ENCODE data around the gene DPF3.
"Not testable (repeated sequence)": the region's sequence is repeated elsewhere in the genome, so short reads cannot be mapped to it uniquely, and the experiment has no call there.

DPF3 gene

DNA sequence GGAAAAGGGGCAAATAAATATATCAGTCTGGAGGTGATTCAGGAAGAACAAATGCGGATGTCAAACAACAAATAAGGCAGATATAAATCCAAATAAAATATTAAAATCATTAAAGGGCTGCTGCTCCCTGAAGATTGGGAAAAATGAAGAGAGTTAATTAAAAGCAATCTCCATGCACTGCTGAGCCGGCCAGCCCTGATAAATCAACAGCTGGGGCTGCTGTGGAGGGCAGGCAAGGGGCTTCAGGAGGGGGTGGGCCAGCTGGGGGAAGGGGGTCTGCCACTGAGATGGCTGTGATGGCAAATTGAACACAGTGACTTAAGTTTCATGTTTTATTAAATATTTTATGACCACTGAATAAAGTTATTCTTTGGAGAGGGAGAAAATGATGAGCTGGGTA is 12.4 kb downstream of the DPF3 start:
- in situ Hi-C loops (cut with MboI; ENCODE audit: low sequenced_read_pairs), result no loop called here

DNA sequence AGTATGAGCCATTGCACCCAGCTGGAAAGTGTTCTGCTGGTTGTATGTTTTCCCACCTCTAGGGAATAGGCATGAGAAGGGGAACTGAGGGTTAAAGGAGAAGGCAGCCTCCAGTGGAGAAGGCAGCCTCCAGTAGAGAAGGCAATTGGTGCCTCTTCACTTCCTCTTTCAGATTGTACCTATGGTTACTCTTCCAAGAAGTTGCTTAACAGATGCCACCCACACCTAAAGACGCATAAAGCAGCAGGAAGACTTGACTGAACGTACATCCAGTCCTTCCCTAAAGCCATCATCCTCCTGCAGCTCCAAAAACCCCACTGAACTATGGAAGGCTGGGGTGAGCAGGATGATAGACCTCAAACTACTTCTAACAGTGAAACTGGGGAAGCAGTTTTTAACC is 13.1 kb downstream of the DPF3 start:
- in situ Hi-C loops (cut with MboI; ENCODE audit: low sequenced_read_pairs), result no loop called here

DNA sequence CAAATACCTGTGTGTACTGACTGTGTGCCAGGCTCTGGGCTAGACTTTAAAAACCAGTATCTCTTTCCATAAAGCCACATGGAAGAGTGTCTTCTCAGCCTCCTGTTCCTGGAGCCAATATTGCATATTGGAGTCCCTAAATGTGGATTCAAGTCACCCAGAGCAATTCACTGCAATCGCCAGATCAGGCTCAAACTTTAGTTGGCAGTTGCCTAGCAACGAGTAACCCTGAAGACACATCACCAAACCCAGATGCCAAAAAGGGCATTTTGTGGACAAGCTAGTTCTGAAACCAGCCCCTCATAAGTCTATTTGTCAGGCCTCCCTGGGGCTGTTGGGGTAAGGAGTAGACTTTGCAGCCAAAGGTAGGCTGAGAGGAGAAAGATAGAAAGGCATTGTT is 13.7 kb downstream of the DPF3 start:
- in situ Hi-C loops (cut with MboI; ENCODE audit: low sequenced_read_pairs), result no loop called here

DNA sequence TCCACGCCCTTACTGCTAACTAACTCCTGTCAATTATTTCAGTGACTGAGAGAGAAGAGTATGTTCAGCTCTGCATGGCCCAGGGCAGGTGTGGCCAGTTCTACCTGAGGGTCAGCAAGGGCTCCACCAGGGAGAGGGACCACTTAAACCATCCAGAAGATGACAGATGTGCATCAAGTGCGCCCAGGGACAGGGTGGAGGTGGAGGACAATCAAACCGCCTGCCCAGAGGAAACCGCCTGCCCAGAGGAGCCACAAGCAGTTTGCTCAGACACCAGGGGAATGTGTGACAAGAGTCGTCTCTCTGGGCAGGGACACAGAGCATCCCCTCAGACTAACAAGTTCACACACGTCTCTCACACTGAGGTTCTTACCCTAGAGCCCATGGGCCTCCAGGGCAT is 14.5 kb downstream of the DPF3 start:
- in situ Hi-C loops (cut with MboI; ENCODE audit: low sequenced_read_pairs), result no loop called here

DNA sequence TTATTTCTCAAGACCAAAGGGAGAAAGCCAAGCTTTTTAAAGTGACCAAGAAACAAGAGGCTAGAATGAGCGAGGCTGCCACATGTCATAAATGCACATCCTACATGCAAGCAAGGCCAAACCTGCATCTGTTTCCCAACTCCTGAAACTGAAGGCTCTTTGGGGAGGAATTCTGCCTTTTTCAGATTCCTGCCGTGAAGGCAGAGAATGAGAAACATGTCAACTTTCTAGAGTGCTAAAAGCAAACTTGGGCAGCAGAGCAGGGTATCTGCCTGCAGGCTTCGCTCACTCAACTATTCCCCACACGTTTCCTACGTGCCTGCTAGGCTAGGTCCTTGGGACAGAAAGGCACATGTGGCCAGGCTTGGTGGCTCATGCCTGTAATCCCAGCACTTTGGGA is 15.2 kb downstream of the DPF3 start:
- in situ Hi-C loops (cut with MboI; ENCODE audit: low sequenced_read_pairs), result no loop called here

DNA sequence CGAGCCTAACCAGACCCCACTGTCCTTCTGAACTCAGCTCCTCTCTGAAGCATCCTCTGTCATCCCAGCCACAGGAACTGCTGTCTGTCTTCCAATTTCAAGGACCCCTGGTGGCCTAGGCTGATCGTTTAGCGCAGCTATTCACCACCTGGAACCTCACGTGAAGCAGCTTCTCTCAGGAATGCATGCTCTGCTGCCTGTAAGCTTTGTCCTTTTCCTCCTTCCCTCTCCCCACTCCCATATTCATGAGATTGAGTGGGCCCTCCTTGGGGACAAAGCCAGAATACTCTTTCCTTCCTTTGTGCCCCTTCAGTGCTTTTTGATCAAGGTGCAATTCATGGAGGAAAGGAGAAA is 17.2 kb downstream of the DPF3 start:
- in situ Hi-C loops (cut with MboI; ENCODE audit: low sequenced_read_pairs), result no loop called here

DNA sequence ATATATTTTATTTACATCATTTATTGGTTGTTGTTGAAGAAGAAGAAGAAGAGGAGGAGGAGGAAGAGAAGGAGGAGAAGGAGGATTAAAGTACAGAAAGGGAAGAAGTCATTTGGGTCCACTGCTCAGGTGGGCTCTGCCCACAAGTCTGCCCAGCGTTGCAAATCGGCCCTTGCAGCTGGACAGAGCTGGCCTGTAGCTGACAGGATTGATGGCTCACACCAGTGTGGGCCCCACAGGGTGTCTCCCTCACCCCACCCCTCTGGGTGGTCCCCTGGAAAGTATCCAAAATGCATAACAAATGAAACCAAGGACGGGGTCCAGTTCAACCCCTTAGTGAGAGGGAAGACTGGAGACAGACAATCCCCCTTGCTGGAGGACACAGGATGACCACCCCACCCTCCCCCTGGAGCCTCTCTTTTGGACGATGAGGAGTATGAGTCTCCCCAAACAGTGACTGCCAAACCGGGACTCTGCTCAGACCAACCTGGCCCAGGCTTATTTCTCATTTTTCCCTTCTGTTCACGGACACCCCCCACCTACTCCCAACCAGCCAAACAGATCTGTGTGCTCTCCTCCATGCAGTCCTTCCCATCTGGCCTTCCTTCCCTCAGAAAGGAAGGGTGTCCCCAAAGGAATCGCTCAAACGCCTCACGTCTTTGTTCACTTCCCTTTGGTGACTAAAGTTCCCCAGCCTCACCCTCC is 17.7 kb downstream of the DPF3 start:
- in situ Hi-C loops (cut with MboI; ENCODE audit: low sequenced_read_pairs), result no loop called here

DNA sequence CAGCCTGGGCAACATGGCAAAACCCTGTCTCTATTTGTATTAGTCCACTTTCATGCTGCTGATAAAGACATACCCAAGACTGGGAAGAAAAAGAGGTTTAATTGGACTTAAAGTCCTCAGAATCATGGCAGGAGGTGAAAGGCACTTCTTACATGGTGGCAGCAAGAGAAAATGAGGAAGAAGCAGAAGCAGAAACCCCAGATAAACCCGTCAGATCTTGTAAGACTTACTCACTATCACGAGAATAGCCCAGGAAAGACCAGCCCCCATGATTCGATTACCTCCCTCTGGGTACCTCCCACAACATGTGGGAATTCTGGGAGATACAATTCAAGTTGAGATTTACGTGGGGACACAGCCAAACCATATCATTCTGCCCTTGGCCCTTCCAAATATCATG is 23.0 kb downstream of the DPF3 start:
- in situ Hi-C loops (cut with MboI; ENCODE audit: low sequenced_read_pairs), result not testable (repeated sequence)

DNA sequence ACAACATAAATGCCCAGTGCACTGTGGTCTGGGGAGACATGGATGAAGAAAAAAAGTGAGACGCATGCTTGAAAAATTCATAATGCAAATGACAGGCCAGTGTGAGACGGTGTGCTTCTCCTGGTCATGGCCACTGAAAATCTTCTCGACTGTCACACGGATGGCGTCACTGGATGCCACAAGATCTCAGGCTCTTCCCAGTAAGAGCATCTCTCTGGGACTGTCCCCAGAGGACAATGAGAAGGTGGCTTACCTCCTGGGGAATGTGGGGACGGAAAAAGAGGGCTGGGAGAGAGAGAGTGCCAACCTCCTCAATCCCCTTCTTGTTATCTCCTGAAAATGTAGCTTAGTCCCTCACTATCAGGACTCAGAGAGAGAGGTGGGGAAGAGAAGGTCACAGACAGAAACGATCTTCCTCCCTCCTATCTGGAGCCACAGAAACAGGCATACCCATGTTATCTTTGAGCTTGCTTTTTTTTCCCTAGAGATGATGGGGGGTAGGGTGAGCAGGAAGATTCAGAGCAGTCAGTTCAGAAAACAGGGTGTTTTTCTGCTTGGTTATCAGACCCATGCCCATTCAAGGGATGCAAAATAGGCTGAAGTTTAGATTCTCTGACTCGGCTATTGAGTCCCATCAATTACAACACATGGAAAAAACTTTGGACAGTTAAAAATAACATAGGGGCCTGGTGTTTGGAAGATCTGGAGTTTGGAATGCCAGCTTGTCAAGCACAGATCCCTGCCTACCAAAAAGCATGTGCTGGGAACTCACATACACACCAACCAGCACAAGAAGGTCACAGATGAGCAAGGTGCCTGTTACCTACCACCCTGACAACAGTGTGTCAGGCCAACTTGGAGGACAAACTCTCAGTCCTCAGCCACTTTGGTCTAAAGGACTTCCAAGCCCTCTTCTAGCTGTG is 24.2 kb downstream of the DPF3 start:
- in situ Hi-C loops (cut with MboI; ENCODE audit: low sequenced_read_pairs), result no loop called here

DNA sequence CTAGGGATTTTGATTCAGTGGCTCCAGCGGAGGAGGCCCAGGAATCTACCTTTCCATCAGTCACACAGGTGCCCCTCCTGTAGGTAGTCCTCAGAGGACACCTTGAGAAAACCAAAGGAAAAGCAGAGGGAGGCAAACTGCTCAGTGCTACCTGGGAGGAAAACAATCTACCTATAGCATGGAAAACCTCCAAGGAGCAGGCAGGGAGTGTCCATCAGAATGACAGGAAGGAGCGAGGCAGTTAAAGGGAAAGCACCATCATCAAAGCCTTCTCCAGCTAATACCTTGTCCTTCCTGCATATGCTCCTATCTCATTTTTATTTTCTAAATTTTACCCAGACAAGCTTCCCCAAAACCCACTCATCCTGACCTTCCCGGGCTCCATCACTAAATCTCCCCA is 25.4 kb downstream of the DPF3 start:
- in situ Hi-C loops (cut with MboI; ENCODE audit: low sequenced_read_pairs), result no loop called here

DNA sequence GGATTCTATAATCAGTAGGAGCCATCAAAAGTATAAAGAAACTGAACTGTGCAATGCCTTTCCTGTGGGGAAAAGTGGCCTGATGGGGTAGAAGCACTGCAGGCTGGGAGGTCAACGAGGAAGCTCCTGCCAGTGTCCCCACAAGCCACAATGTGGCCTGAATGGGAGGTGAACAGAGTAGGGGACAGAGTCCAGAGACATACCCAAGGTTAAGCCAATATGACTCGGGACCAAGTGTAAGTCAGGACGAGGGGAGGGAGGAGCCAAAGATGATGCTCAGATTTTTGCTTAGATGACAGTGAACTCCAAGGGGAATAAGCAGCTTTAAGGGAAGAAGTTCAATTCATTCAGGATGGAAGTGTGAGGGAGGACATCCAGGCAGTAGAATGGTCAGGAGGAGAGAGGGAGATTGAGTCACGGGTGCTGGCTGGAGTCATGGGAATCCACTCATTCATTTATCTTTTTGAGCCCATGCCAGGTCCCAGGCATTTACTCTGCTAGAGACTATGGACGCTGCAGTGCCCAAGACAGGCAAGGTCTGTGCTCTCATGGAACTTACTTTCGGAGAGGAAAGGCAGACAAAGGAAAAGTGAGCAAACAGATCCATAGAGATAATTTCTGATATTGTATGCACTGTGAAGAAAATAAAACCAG is 29.1 kb downstream of the DPF3 start:
- in situ Hi-C loops (cut with MboI; ENCODE audit: low sequenced_read_pairs), result no loop called here

DNA sequence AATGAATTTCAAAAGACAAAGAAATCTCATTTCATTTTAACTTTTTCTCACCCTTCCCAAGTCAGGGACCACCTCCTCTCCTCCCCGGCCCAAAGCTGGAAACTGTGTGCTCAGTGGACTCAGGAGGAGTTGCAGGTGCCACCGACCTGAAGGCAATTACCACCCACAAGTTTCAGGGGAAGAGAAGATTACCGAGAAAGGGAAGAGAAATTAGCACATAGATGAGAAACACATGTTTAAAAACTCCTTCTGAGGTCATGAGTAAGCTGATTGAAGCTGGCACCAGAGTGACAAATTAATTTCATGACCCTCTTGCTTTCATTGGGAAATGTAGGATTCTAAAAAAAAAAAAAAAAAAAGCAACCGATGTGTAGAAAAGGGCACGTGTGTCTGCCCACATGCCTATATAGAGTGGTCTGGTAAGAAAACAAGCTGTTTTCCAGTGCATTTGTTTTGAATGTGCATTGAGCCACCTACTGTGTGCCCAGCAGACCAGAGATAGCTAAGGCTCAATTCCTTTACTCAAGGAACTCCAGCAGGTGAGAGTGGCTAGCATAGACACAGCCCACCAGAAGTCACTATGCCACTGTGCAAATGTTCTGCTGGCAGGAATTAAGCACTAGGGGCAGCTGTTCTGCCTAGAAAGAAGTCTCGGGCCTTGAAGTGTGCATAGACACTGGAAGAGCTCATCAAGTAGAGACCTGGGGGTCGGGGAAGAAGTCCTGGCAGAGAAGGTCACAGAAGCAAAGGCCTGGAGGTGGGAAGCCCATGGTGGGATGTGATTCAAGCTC is 30.5 kb downstream of the DPF3 start:
- in situ Hi-C loops (cut with MboI; ENCODE audit: low sequenced_read_pairs), result no loop called here

DNA sequence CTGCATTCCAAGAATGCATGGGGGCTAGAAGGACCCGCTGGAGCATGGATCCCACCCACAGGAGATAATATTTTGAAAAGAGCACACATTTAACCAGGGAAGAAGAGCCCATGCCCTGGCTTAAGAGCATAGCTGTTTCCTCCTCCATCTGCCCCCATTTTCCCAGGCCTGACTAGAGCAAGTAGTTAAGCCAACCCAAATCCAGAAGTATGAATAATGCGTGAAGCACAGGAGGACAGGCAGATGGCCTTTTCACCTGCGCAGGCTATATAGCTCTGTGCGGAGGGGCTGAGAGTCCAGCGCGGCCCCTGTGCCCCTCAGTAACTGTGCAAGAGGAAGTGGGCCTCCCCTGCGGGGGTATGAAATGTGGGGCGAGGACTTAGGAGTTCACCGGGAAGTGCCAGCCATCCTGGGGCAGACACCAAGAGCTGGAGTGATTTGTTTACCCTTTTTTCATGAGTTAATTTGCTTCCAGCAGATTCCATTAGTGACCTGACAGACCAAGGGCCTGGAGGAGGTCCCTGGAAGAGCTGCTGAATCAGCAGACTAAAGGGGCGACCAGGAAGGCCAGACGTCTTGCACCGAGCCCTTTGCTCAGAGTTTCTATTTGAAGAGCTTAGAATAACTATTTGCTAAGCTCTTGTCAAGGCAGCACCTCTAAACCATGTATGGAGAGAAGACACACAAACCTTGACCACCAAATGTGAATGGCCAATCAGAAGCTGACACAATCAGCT is 37.2 kb downstream of the DPF3 start:
- in situ Hi-C loops (cut with MboI; ENCODE audit: low sequenced_read_pairs), result no loop called here

DNA sequence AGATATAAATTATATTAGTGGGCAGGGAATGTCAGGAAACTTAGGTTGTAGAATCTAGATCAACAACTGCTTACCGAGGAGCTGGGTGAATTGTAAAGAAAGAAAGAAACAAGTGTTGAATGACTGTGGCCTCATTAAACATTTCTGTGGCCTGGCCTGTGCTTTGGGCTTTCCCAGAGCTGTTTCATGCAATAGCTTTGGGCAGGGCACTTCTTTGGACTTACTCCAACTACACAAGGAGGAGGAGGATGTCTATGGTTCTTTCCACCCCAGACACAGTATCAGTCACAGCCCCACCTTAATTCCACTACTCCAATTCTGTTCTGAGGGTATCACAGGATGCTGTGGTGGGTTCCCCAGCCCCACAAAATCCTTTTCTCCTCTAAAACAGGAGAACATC is 38.0 kb downstream of the DPF3 start:
- in situ Hi-C loops (cut with MboI; ENCODE audit: low sequenced_read_pairs), result no loop called here

DNA sequence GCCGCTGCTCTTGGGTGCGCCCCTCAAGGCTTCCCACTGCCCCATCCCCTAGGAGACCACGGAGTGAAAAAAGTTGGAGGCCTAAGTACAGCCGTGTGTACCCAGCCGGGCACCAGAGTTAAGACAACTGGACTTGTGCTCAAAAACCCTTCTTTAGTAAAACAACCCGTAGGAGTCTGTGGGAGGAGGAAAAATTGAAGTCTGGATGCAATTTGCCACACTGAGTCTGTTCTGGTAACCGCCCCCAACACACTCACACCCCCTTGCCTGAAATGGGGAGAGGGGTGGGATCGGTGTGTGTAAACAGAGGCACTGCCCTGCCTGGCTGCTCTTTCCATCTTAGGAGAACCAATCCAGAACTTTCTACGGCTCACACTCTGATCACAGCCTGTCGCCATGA is 41.7 kb downstream of the DPF3 start:
- in situ Hi-C loops (cut with MboI; ENCODE audit: low sequenced_read_pairs), result no loop called here

DNA sequence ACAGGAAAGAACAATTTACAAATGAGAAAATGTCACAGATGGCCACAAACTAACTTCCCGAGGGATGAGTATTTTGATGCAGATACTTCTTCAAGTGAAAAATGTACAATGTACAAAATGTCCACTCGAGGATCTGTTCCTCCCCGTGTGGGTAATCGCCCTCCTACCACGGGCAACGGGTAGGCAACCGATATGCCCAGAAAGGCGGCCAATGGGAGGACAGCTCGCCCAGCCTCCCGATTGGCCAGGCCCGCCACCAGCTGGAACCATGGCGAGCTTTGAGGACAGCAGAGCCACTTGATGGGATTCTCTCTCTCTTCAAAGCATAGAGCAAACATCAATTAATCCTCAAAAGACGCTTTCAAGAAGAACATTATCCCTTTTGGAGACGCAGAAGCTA is 42.3 kb downstream of the DPF3 start:
- in situ Hi-C loops (cut with MboI; ENCODE audit: low sequenced_read_pairs), result no loop called here

DNA sequence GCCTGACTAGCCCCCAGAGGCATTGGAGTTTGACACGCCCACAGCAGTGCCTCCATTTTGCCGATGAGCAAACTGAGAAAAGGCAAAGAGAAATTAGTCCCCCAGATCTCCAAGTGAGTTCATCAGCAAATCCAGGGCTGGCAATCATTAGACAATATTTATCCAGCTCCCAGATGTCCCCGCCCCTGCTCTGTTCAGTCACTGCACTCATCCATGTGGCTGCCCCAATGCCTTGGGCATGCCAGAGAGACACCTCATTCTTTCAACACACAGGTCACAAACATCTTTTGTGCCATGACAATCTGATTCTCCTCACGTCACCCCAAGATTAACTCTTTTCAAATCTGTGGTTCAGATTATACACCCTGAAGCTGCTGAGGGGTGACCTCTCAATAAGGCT is 43.5 kb downstream of the DPF3 start:
- in situ Hi-C loops (cut with MboI; ENCODE audit: low sequenced_read_pairs), result no loop called here

DNA sequence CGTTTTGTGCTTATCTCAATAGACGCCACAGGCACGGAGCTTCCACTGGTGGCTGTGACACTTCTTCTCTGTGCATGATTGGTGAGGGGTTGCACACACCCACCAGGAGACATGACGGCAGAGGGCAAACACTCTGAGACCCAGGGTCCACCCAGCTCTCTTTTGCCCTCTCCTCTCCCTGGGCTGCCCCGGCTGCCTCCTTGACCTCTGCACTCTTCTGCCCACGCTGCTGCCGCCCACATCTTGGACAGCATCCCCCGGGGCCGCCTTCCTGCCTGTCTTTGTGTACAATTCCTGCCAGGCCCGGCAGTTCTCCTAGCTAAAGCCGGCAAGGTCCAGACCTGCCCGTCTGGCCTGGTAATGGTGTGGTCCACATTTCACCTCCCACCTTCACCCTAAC is 44.7 kb downstream of the DPF3 start:
- in situ Hi-C loops (cut with MboI; ENCODE audit: low sequenced_read_pairs), result no loop called here

DNA sequence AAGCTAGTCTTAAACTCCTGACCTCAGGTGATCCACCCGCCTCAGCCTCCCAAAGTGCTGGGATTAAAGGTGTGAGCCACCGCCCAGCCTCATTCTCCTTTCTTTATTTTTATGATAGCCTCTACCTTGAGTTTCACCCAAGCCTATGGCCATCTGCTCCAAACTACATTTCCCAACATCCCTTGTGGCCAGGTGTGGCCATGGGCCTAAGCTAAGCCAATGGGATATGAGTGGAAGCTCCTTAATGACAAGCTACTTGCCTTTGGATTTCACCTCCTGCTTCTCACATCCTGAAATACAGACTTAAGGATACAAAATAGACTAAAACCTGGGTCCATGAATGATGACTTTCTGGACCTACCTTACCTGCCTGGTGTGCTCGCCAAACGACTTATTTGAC is 46.2 kb downstream of the DPF3 start:
- in situ Hi-C loops (cut with MboI; ENCODE audit: low sequenced_read_pairs), result no loop called here

DNA sequence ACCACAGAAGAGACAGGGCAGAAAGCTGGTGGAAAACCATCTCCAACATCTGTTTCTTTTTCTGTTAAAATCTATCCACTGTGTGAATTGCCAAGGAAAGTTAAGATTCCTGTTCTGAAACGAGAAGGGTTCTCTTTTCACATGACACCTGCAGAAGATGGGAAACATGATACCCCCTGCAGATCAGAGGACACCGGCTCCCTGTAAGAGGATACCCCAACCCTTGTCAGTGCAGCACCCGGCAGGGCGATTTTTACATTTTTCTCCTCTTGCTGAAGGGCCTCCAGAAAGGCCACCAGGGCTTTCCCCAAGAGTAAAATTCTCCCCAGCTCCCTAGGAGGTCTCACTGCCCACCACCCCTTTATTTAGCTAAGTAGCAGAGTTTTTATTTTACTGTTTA is 48.2 kb downstream of the DPF3 start:
- in situ Hi-C loops (cut with MboI; ENCODE audit: low sequenced_read_pairs), result no loop called here

DNA sequence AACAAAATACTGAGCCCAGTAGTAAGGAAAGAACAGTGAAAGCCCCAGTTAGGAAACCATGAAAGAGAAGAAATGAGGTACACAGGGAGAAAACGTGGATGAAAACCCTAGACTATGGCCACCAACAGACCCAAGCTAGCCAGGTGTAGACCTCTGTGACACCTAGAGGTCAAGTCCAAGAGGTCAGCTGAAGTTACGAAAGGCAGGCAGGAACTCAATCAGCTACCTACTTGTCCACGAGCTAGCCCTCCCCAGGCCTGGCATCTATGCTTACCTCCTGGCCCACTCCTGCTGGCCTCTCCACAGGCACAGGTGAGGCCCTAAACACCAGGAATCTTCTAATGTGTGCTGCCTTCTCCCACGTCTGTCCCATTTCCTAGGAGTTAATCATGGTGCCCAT is 48.7 kb downstream of the DPF3 start:
- in situ Hi-C loops (cut with MboI; ENCODE audit: low sequenced_read_pairs), result no loop called here

All from HL-60/S4 (cell line).